HS-5 (cell line): ENCODE results near the gene GFOD1.
"Not testable (repeated sequence)": the region's sequence is repeated elsewhere in the genome, so short reads cannot be mapped to it uniquely, and the experiment has no call there.

ENCODE experiments used
- DNase-seq: peaks from one replicate; pipeline ENCODE4 v3.0.0-alpha.2; 2012; ENCODE audit warnings: low read depth

Gene GFOD1

GRCh38 chr6:13404228-13404891 is 83.0 kb downstream of the GFOD1 start:
- DNase-seq, result peak; percentile 15

GRCh38 chr6:13402711-13403110 is 84.7 kb downstream of the GFOD1 start:
- DNase-seq, result no peak

GRCh38 chr6:13400772-13401171 is 86.6 kb downstream of the GFOD1 start:
- no peak for DNase-seq

- DNase-seq, result no peak
These were observed 88.9 kb downstream of the GFOD1 start for GRCh38 chr6:13398421-13398994.

GRCh38 chr6:13398069-13398381 is 89.4 kb downstream of the GFOD1 start:
- no peak for DNase-seq

GRCh38 chr6:13397359-13398068 is 89.9 kb downstream of the GFOD1 start:
- DNase-seq, result no peak

GRCh38 chr6:13396241-13396792 is 91.1 kb downstream of the GFOD1 start:
- no peak for DNase-seq

- peak; percentile 20 for DNase-seq
These were observed 91.8 kb downstream of the GFOD1 start for GRCh38 chr6:13395272-13396237.

GRCh38 chr6:13392462-13392861 is 94.9 kb downstream of the GFOD1 start:
- DNase-seq, result no peak

GRCh38 chr6:13391537-13391936 is 95.9 kb downstream of the GFOD1 start:
- no peak for DNase-seq

- DNase-seq, result no peak
These were observed 96.7 kb downstream of the GFOD1 start for GRCh38 chr6:13390658-13391057.

GRCh38 chr6:13389237-13389636 is 98.2 kb downstream of the GFOD1 start:
- not testable (repeated sequence) for DNase-seq

GRCh38 chr6:13388769-13389168 is 98.6 kb downstream of the GFOD1 start:
- not testable (repeated sequence) for DNase-seq

GRCh38 chr6:13384966-13385365 is 102.4 kb downstream of the GFOD1 start:
- DNase-seq, result no peak

- no peak for DNase-seq
These were observed 102.9 kb downstream of the GFOD1 start for GRCh38 chr6:13384506-13384905.

- DNase-seq, result no peak
These were observed 103.9 kb downstream of the GFOD1 start for GRCh38 chr6:13383328-13384163.

GRCh38 chr6:13380761-13381160 is 106.6 kb downstream of the GFOD1 start:
- DNase-seq, result no peak

GRCh38 chr6:13378669-13379590 is 108.5 kb downstream of the GFOD1 start:
- DNase-seq, result no peak

- DNase-seq, result no peak
These were observed 110.2 kb downstream of the GFOD1 start for GRCh38 chr6:13377054-13377758.
